ENCODE data around the gene PCDHA3. TPM values are rescaled to one million over a fixed set of nuclear protein-coding genes. Genes with fewer than 3 reads are reported as not detected.
A peak's percentile ranks its signal among the peaks of the same experiment; 100 is the strongest.
"Not testable (repeated sequence)": the region's sequence is repeated elsewhere in the genome, so short reads cannot be mapped to it uniquely, and the experiment has no call there.

The PCDHA3 gene
- total RNA-seq = 0.13 and 0.25 TPM in 2 replicates

- peak in 1 of 2 donors; percentile 36 for DNase-seq (ENCODE audit: low read depth in 2 of 2)
These were observed at the start of gene PCDHA3 for GRCh38 chr5:140800816-140801493. Gene PCDHA3 (plus strand): TSS chr5:140801057.

GRCh38 chr5:140753561-140753960 lies 47.3 kb upstream of the PCDHA3 start:
- DNase-seq (ENCODE audit: low read depth in 2 of 2) = no peak

- no peak for DNase-seq (ENCODE audit: low read depth in 2 of 2)
These were observed 36.5 kb upstream of the PCDHA3 start for GRCh38 chr5:140764177-140764973.

GRCh38 chr5:140767444-140767843 lies 33.4 kb upstream of the PCDHA3 start:
- DNase-seq (ENCODE audit: low read depth in 2 of 2) = no peak

GRCh38 chr5:140780512-140780911 lies 20.3 kb upstream of the PCDHA3 start:
- no peak for DNase-seq (ENCODE audit: low read depth in 2 of 2)

GRCh38 chr5:140785905-140786686 lies 14.8 kb upstream of the PCDHA3 start, which contains the start of gene PCDHA1:
Gene PCDHA1 (plus strand): TSS chr5:140786140.
- no peak for DNase-seq (ENCODE audit: low read depth in 2 of 2)

GRCh38 chr5:140787422-140787821 lies 13.4 kb upstream of the PCDHA3 start:
- DNase-seq (ENCODE audit: low read depth in 2 of 2) = not testable (repeated sequence)

- not testable (repeated sequence) for DNase-seq (ENCODE audit: low read depth in 2 of 2)
These were observed 12.9 kb upstream of the PCDHA3 start for GRCh38 chr5:140787849-140788504.

GRCh38 chr5:140791089-140791488 lies 9.8 kb upstream of the PCDHA3 start:
- DNase-seq (ENCODE audit: low read depth in 2 of 2) = no peak

GRCh38 chr5:140794595-140795258 lies 6.1 kb upstream of the PCDHA3 start, which contains the start of gene PCDHA2:
Gene PCDHA2 (plus strand): TSS chr5:140794852.
- no peak for DNase-seq (ENCODE audit: low read depth in 2 of 2)

- no peak for DNase-seq (ENCODE audit: low read depth in 2 of 2)
These were observed 5.6 kb upstream of the PCDHA3 start for GRCh38 chr5:140795259-140795641.

GRCh38 chr5:140796072-140796717 lies 4.7 kb upstream of the PCDHA3 start:
- DNase-seq (ENCODE audit: low read depth in 2 of 2) = not testable (repeated sequence)

GRCh38 chr5:140796718-140797095 lies 4.2 kb upstream of the PCDHA3 start:
- DNase-seq (ENCODE audit: low read depth in 2 of 2) = no peak

- peak in 1 of 2 donors; percentile 7 for DNase-seq (ENCODE audit: low read depth in 2 of 2)
These were observed 611 bp downstream of the PCDHA3 start for GRCh38 chr5:140801494-140801841.

- DNase-seq (ENCODE audit: low read depth in 2 of 2) = not testable (repeated sequence)
These were observed 1.5 kb downstream of the PCDHA3 start for GRCh38 chr5:140802381-140802780.

GRCh38 chr5:140802781-140803271 lies 2.0 kb downstream of the PCDHA3 start:
- DNase-seq (ENCODE audit: low read depth in 2 of 2) = no peak

- DNase-seq (ENCODE audit: low read depth in 2 of 2) = peak in 1 of 2 donors; percentile 18
These were observed 6.2 kb downstream of the PCDHA3 start, which contains the start of gene PCDHA4 for GRCh38 chr5:140806834-140807775. Gene PCDHA4 (plus strand): TSS chr5:140807068.

GRCh38 chr5:140808241-140808888 lies 7.5 kb downstream of the PCDHA3 start:
- not testable (repeated sequence) for DNase-seq (ENCODE audit: low read depth in 2 of 2)

Measured in dermis microvascular lymphatic vessel endothelial cell (primary cell).